Measurements from ENCODE around the gene TJP1. TPM values are rescaled to one million over a fixed set of nuclear protein-coding genes. Genes with fewer than 3 reads are reported as not detected.

The TJP1 gene
- total and polyA plus RNA-seq, 2 experiments from 2014 or later = 39.2 to 51.2 TPM

DNA sequence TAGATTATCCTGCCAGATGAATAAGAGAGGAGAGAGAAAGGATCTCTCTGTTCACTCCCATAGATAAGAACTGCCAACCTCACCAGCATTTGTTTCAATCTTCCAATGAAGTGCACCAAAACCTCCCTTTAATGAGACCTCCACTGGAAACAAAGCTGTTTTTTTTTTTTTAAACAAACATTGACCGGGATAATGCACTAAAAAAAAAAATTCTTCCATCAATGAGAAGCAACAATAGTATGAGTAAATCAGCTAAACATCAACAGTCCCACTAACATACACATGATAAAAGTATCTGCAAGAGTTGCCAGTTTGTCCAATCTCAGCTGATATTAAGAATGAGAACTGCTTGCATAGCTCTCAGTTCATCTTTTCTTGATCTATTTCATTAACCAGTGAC is 19.9 kb downstream of the TJP1 start:
- Histone ChIP-seq H3K36me3 (ENCODE audit: low read depth) (peaks cover 9% of the 10 kb centered on the region; the same call in 1 of the 2 replicates), H3K79me2 (ENCODE audit: insufficient read depth) (peaks cover 100% of the 10 kb centered on the region), H4K20me1 (ENCODE audit: insufficient read depth) (peaks cover 47% of the 10 kb centered on the region), H3K27ac (no peak overlapping the region), H2AFZ (no peak overlapping the region), H3K9me2 (ENCODE audit: insufficient read depth) (no peaks in the 10 kb centered on the region), H3F3A (ENCODE audit: insufficient read depth) (peaks cover 19% of the 10 kb centered on the region; the same call in 1 of the 2 replicates), H3K4me3 (no peak overlapping the region), H3K27me3 (replicated peaks; ENCODE audit: insufficient read depth) (no peaks in the 10 kb centered on the region), H3K9me3 (ENCODE audit: low read depth) (no peaks in the 10 kb centered on the region), H3K9ac (no peak overlapping the region), H3K4me1 (ENCODE audit: insufficient read depth) (peaks cover 21% of the 10 kb centered on the region), H3K4me2 (ENCODE audit: unreplicated experiment) (no peak overlapping the region)
- DNase-seq = no peak
- WGBS, 2 experiments (ENCODE audit: low coverage in 1 of 2, low lambda C conversion rate in 2 of 2, missing lambda C conversion rate in 2 of 2) = 88 to 93% methylated on average over 1 of the region's 1 CpG
- in situ Hi-C loops (cut with MboI) = no loop called here
- TF ChIP-seq EZH2phosphoT487 (IDR thresholded peaks at IDR 0.05; ENCODE audit: insufficient read depth, low read depth) (no peak), EZH2 (IDR thresholded peaks at IDR 0.05; ENCODE audit: insufficient read depth, poor library complexity, severe bottlenecking) (no peak)

DNA sequence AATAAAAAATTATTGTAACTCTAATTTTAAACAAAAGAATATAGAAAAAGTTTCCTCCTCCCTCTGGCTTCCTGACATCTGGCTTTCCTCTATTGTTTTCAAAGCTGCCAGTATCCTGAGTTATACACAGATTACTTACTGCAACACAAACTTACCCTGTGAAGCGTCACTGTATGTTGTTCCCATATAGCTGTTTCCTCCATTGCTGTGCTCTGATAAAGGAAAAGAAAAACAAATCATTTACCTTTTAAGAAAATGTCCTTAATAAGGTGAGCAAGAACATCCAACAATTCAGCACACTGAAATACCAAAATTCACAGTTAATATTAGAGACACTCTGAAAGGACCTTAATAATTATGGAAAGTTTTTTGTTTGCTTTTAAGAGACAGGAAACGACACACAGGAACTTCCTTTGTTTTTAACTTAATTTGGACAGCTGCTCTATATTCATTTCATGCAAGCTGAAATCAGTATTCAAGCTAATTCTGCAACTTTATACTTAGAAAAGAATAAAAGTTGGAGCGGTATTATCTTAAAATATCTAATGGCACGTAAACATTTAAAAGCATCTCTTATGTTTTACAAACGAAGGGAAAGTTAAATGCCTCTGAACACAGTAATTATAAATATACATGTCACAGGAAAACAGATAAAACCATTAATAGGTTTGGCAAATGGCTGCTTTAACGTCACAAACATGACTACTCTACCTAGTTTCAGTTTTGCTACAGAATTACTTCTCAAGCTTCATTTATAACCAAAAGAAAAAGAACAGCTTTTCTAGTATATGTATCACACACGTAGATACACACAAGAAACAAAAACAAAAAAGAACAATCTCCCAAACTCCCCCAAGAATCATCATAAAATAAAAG is 21.5 kb downstream of the TJP1 start:
- 87 to 90% methylated on average over 7 of the region's 7 CpGs for WGBS, 2 experiments (ENCODE audit: low coverage in 1 of 2, low lambda C conversion rate in 2 of 2, missing lambda C conversion rate in 2 of 2)
- Histone ChIP-seq H4K20me1 (ENCODE audit: insufficient read depth) (peaks cover 36% of the 10 kb centered on the region), H3K79me2 (ENCODE audit: insufficient read depth) (peaks cover 100% of the 10 kb centered on the region), H3K4me1 (ENCODE audit: insufficient read depth) (peaks cover 21% of the 10 kb centered on the region), H2AFZ (no peak overlapping the region), H3F3A (ENCODE audit: insufficient read depth) (peaks cover 19% of the 10 kb centered on the region; the same call in 1 of the 2 replicates), H3K9me2 (ENCODE audit: insufficient read depth) (no peaks in the 10 kb centered on the region), H3K27me3 (replicated peaks; ENCODE audit: insufficient read depth) (no peaks in the 10 kb centered on the region), H3K9me3 (ENCODE audit: low read depth) (no peaks in the 10 kb centered on the region), H3K9ac (no peak overlapping the region), H3K27ac (no peak overlapping the region), H3K36me3 (ENCODE audit: low read depth) (peaks cover 26% of the 10 kb centered on the region; the same call in 1 of the 2 replicates), H3K4me3 (no peak overlapping the region), H3K4me2 (ENCODE audit: unreplicated experiment) (no peak overlapping the region)
- DNase-seq = no peak
- TF ChIP-seq EZH2phosphoT487 (IDR thresholded peaks at IDR 0.05; ENCODE audit: insufficient read depth, low read depth) (no peak), EZH2 (IDR thresholded peaks at IDR 0.05; ENCODE audit: insufficient read depth, poor library complexity, severe bottlenecking) (no peak)
- in situ Hi-C loops (cut with MboI) = no loop called here

DNA sequence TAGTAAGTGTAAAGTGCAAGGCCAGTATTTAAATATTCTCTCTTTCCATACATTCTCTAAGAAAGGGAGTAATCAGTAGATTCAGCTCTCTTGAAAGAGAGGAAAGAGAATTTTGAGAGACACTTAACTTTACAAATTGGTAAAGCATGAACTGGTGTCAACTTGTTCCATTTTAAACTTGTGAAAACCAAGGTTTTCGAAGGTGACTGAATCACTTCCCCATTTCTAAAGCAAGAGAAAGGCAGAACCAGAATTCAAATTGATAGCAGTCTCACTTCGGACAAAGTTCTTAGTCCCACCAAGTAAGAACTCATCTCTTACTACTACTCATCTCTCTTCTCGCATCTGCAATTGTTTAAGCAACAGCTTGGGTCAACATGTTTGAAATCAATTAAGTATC is 22.4 kb downstream of the TJP1 start:
- in situ Hi-C loops (cut with MboI) = no loop called here
- Histone ChIP-seq H3K9me2 (ENCODE audit: insufficient read depth) (no peaks in the 10 kb centered on the region), H3K9me3 (ENCODE audit: low read depth) (no peaks in the 10 kb centered on the region), H3K4me2 (ENCODE audit: unreplicated experiment) (no peak overlapping the region), H3F3A (ENCODE audit: insufficient read depth) (peaks cover 18% of the 10 kb centered on the region; the same call in 1 of the 2 replicates), H3K36me3 (ENCODE audit: low read depth) (peaks cover 26% of the 10 kb centered on the region; the same call in 1 of the 2 replicates), H3K4me1 (ENCODE audit: insufficient read depth) (peaks cover 15% of the 10 kb centered on the region), H4K20me1 (ENCODE audit: insufficient read depth) (peaks cover 34% of the 10 kb centered on the region), H3K79me2 (ENCODE audit: insufficient read depth) (peaks cover 100% of the 10 kb centered on the region), H3K27ac (no peak overlapping the region), H2AFZ (no peak overlapping the region), H3K27me3 (replicated peaks; ENCODE audit: insufficient read depth) (no peaks in the 10 kb centered on the region), H3K4me3 (no peak overlapping the region), H3K9ac (no peak overlapping the region)
- DNase-seq = no peak
- WGBS, 2 experiments (ENCODE audit: low coverage in 1 of 2, low lambda C conversion rate in 2 of 2, missing lambda C conversion rate in 2 of 2) = 68 to 72% methylated on average over 3 of the region's 3 CpGs
- no peak for TF ChIP-seq EZH2 (IDR thresholded peaks at IDR 0.05; ENCODE audit: insufficient read depth, poor library complexity, severe bottlenecking)
- TF ChIP-seq EZH2phosphoT487 (IDR thresholded peaks at IDR 0.05; ENCODE audit: insufficient read depth, low read depth) = no peak

DNA sequence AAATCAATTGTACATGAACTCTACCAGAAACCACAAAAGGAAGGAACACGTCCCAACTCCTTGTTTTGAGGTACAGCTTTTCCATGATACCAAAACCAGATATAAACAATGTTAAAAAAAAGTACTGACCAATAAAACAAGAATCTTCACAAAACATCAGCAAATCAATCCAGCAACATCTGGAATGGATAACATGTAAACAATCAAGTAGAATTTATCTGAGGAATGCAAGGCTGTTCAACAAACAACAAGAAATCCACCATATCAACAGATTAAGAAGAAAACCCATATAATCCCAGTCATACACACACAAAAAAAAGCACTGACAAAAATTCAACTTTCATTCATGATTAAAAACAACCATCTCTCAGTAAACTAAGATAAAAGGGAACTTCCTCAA is 26.7 kb downstream of the TJP1 start:
- Histone ChIP-seq H3K36me3 (ENCODE audit: low read depth) (peaks cover 34% of the 10 kb centered on the region; the same call in 1 of the 2 replicates), H3K4me2 (ENCODE audit: unreplicated experiment) (no peak overlapping the region), H3K4me1 (ENCODE audit: insufficient read depth) (0 out of 2 replicates have a peak, but pooled peaks cover 7% of the 10 kb centered on the region), H3K9ac (no peak overlapping the region), H2AFZ (no peak overlapping the region), H3K27me3 (replicated peaks; ENCODE audit: insufficient read depth) (no peaks in the 10 kb centered on the region), H3K9me3 (ENCODE audit: low read depth) (no peaks in the 10 kb centered on the region), H3K4me3 (no peak overlapping the region), H3K79me2 (ENCODE audit: insufficient read depth) (peaks cover 100% of the 10 kb centered on the region), H3K27ac (no peak overlapping the region), H3F3A (ENCODE audit: insufficient read depth) (no peaks in the 10 kb centered on the region), H4K20me1 (ENCODE audit: insufficient read depth) (0 out of 2 replicates have a peak, but pooled peaks cover 2% of the 10 kb centered on the region), H3K9me2 (ENCODE audit: insufficient read depth) (no peaks in the 10 kb centered on the region)
- in situ Hi-C loops (cut with MboI) = no loop called here
- DNase-seq = no peak
- 95% methylated on average over 1 of the region's 1 CpG for WGBS, 2 experiments (ENCODE audit: low coverage in 1 of 2, low lambda C conversion rate in 2 of 2, missing lambda C conversion rate in 2 of 2)
- TF ChIP-seq EZH2phosphoT487 (IDR thresholded peaks at IDR 0.05; ENCODE audit: insufficient read depth, low read depth) = no peak

Data from GM23248 (cell line).